ENCODE results near the gene EYS. TPM values are rescaled to one million over a fixed set of nuclear protein-coding genes. Genes with fewer than 3 reads are reported as not detected.

EYS gene
- total RNA-seq, 1 donor from 2014 or later, result not detected

- no peak for DNase-seq (ENCODE audit: low spot score in 2 of 2)
- no peak overlapping the region for H3K27ac ChIP-seq
- no peaks in the 10 kb centered on the region for H3K9me3 ChIP-seq
- H3K27me3 ChIP-seq, result no peaks in the 10 kb centered on the region
- H3K36me3 ChIP-seq, result no peaks in the 10 kb centered on the region
- TF ChIP-seq, protein P1, sequence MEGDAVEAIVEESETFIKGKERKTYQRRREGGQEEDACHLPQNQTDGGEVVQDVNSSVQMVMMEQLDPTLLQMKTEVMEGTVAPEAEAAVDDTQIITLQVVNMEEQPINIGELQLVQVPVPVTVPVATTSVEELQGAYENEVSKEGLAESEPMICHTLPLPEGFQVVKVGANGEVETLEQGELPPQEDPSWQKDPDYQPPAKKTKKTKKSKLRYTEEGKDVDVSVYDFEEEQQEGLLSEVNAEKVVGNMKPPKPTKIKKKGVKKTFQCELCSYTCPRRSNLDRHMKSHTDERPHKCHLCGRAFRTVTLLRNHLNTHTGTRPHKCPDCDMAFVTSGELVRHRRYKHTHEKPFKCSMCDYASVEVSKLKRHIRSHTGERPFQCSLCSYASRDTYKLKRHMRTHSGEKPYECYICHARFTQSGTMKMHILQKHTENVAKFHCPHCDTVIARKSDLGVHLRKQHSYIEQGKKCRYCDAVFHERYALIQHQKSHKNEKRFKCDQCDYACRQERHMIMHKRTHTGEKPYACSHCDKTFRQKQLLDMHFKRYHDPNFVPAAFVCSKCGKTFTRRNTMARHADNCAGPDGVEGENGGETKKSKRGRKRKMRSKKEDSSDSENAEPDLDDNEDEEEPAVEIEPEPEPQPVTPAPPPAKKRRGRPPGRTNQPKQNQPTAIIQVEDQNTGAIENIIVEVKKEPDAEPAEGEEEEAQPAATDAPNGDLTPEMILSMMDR (IDR thresholded peaks at IDR 0.05), result no peak
- intact Hi-C loops (cut with DNase I), result no loop called here
- no peaks in the 10 kb centered on the region for H3K4me1 ChIP-seq
- no peak overlapping the region for H3K4me3 ChIP-seq
These were observed 1707.4 kb downstream of the EYS start for GRCh38 chr6:63999613-64000012.

DNA sequence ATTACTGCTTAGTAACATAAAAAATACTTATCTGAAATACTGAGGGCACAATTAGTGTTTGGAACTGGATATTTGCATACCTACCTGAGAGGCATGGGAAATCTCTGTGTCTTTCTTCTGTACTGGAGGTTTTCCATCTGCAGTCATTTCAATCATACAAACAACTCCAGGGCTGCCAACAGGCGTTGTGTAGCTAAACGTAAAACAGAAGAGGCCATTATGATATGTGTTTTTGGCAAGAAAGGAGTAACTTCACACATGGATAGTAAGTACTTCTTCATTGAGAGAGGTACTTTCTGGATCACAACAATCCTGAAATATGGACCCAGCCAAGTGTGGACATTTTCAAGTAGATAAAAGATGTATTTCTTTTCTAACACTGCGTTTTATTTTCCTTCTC lies 1708.0 kb downstream of the EYS start:
- no peaks in the 10 kb centered on the region for H3K9me3 ChIP-seq
- intact Hi-C loops (cut with DNase I), result no loop called here
- no peaks in the 10 kb centered on the region for H3K36me3 ChIP-seq
- no peak overlapping the region for H3K4me3 ChIP-seq
- H3K27ac ChIP-seq, result no peak overlapping the region
- TF ChIP-seq, protein P1 (IDR thresholded peaks at IDR 0.05), result no peak
- no peaks in the 10 kb centered on the region for H3K27me3 ChIP-seq
- DNase-seq (ENCODE audit: low spot score in 2 of 2), result no peak
- H3K4me1 ChIP-seq, result no peaks in the 10 kb centered on the region

DNA sequence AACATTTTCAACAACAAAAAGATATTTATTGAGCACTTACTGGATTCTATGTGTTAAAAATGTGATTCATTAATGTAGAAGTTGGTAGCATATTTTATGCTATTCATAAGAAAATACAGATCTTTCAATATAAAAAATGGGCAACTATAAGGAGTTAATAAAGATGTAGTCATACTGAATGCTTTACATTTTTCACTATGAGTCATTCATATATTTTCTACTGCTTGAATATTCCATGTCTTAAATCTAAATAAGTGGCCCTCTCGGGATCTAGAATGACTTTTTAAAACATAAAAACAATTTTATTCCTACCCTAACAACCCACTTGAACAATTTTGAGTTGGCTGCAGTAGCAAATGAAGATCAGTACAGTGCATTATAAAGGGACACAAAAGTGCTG lies 1709.3 kb downstream of the EYS start:
- Histone ChIP-seq H3K4me1 (no peaks in the 10 kb centered on the region), H3K27ac (no peak overlapping the region), H3K27me3 (no peaks in the 10 kb centered on the region), H3K36me3 (no peaks in the 10 kb centered on the region), H3K9me3 (no peaks in the 10 kb centered on the region), H3K4me3 (no peak overlapping the region)
- intact Hi-C loops (cut with DNase I), result no loop called here
- DNase-seq (ENCODE audit: low spot score in 2 of 2), result no peak
- TF ChIP-seq, protein P1 (IDR thresholded peaks at IDR 0.05), result no peak

GRCh38 chr6:63997221-63997620 lies 1709.8 kb downstream of the EYS start:
- Histone ChIP-seq H3K27ac (no peak overlapping the region), H3K4me3 (no peak overlapping the region), H3K27me3 (no peaks in the 10 kb centered on the region), H3K36me3 (no peaks in the 10 kb centered on the region), H3K9me3 (no peaks in the 10 kb centered on the region), H3K4me1 (no peaks in the 10 kb centered on the region)
- no peak for DNase-seq (ENCODE audit: low spot score in 2 of 2)
- intact Hi-C loops (cut with DNase I), result no loop called here
- TF ChIP-seq, protein P1 (IDR thresholded peaks at IDR 0.05), result no peak

GRCh38 chr6:63985223-63985622 lies 1721.8 kb downstream of the EYS start:
- TF ChIP-seq, protein P1 (IDR thresholded peaks at IDR 0.05), result no peak
- intact Hi-C loops (cut with DNase I), result no loop called here
- H3K9me3 ChIP-seq, result no peaks in the 10 kb centered on the region

DNA sequence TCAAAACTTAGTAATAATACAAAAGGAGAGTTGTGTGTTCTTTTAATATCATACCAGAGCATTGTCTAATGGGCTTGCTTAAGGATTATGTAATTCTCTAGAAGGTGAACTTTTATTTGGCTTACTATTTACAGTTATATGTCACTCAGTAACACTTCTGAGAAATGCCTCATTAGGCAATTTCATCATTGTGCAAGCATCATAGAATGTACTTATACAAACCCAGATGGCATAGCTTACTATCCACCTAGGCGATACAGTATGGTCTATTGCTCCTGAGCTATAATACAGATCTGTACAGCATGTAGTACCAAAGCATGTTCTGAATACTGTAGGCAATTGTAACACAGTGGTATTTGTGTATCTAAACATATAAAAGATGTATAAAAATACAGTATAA lies 1731.3 kb downstream of the EYS start:
- H3K36me3 ChIP-seq, result no peaks in the 10 kb centered on the region
- TF ChIP-seq, protein P1 (IDR thresholded peaks at IDR 0.05), result no peak
- H3K9me3 ChIP-seq, result no peaks in the 10 kb centered on the region
- H3K27ac ChIP-seq, result no peak overlapping the region
- intact Hi-C loops (cut with DNase I), result no loop called here
- H3K4me3 ChIP-seq, result no peak overlapping the region
- no peak for DNase-seq (ENCODE audit: low spot score in 2 of 2)
- no peaks in the 10 kb centered on the region for H3K4me1 ChIP-seq
- no peaks in the 10 kb centered on the region for H3K27me3 ChIP-seq

More at GRCh38 chr6:63985223-63985622, 1721.8 kb downstream of the EYS start:
- Histone ChIP-seq H3K4me1 (no peaks in the 10 kb centered on the region), H3K27me3 (no peaks in the 10 kb centered on the region), H3K36me3 (no peaks in the 10 kb centered on the region), H3K27ac (no peak overlapping the region), H3K4me3 (no peak overlapping the region)
- DNase-seq (ENCODE audit: low spot score in 2 of 2), result no peak

Data from ascending aorta (tissue), 2 donors.